OCI-LY1 (cell line): ENCODE results near the gene MICAL1.

ENCODE experiments used
- CTCF ChIP-seq: fragments of 200-600 bp; sonication (generic), shearing (Covaris generic); IDR thresholded peaks from 2 replicates; pipeline ENCODE4 v1.5.1; 2017; ENCODE audit warnings: mild to moderate bottlenecking, antibody characterized with exemption, low read length, moderate library complexity, mixed read lengths
- EZH2 ChIP-seq: fragments of 200-600 bp; sonication (generic), shearing (Covaris generic); IDR thresholded peaks from 2 replicates; pipeline ENCODE4 v1.8.0; 2017; ENCODE audit warnings: borderline replicate concordance, mixed run types, mild to moderate bottlenecking, antibody characterized with exemption, low read length, moderate library complexity, mixed read lengths

DNA sequence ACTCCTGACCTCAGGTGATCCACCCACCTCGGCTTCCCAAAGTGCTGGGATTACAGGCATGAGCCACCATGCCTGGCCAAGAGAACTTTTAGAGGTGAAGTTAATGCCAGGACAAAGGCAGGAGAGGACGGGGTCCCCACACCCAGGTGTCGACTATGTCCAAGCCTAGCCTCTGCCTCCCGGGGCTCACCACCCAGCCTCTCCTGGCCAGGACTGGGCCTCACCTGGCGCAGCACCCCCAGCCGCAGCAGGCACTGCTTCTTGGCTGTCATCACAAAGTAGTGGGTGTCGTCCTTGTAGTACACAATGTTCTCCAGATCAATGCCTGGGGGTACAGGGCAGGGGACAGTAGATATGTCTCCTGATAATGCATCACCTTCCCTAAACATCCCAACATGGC lies 4.2 kb downstream of the MICAL1 start:
- TF ChIP-seq CTCF (no peak), EZH2 (no peak)
